ENCODE results near the gene ALMS1.

DNA sequence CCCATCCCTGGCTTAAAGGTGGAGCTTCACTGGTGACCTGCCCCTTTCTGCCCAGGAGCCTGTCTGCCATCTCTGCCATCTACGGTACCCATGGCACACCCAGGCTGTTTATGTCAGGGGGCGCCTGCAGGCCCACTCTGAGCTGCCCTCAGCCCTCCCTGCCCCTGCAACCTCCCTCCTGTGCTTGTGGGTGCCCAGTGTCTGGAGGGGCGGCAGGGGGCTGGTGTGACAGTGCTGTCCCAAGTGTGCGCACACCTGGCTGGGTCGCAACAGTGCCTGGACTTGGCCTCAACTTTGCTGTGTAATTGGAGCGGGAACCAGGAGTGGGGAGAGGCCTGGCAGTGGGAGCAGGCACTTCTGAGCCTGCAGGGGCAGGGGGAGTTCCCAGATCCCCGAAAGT lies 102.4 kb downstream of the ALMS1 start:
- no peak for TF ChIP-seq CTCF (conservative IDR thresholded peaks at IDR 0.05)
- no peak for TF ChIP-seq ZFX (IDR thresholded peaks at IDR 0.05)
